Uterus (tissue), 2 donors: ENCODE measurements around the gene MIEF1.

Experiments
- CTCF ChIP-seq, 4 experiments: fragments of 200-600 bp in 2 of 4; fragments of 450-650 bp in 2 of 4; sonication (generic) in 2 of 4; IDR thresholded peaks; one replicate each; pipeline ENCODE4 v1.5.1; 2016 to 2019; ENCODE audit warnings: antibody characterized with exemption in 4 of 4, mild to moderate bottlenecking in 2 of 4, moderate library complexity in 1 of 4
- POLR2A ChIP-seq, 2 donors: fragments of 450-650 bp; IDR thresholded peaks; one replicate each; pipeline ENCODE4 v1.6.1; 2016; ENCODE audit warnings: antibody characterized with exemption in 2 of 2, mild to moderate bottlenecking in 1 of 2, moderate library complexity in 1 of 2

- no peak for TF ChIP-seq CTCF (IDR thresholded peaks at IDR 0.05)
- TF ChIP-seq POLR2A (IDR thresholded peaks at IDR 0.05), result no peak
These were observed 10.4 kb upstream of the MIEF1 start for GRCh38 chr22:39491696-39492095.
